ENCODE measurements around the gene CCDC87. TPM values are rescaled to one million over a fixed set of nuclear protein-coding genes. Genes with fewer than 3 reads are reported as not detected.

The CCDC87 gene
- total and polyA plus RNA-seq, 2 experiments from 2014 or later: 0.53 TPM; not detected in 1

GRCh38 chr11:66636411-66636810, 43.5 kb upstream of the CCDC87 start:
- H3K36me3 ChIP-seq (replicated peaks; ENCODE audit: insufficient read depth, low read depth): no peaks in the 10 kb centered on the region
- no peaks in the 10 kb centered on the region for H3K27me3 ChIP-seq
- H3K79me2 ChIP-seq: peaks cover 91% of the 10 kb centered on the region
- no peak for DNase-seq (ENCODE audit: low spot score)
- H3K4me3 ChIP-seq: no peak overlapping the region
- peaks cover 50% of the 10 kb centered on the region for H4K20me1 ChIP-seq (ENCODE audit: insufficient read depth, poor library complexity, severe bottlenecking)
- no peak overlapping the region for H2AFZ ChIP-seq
- peaks cover 22% of the 10 kb centered on the region for H3K4me1 ChIP-seq (ENCODE audit: insufficient read depth)
- no peak overlapping the region for H3K27ac ChIP-seq
- WGBS (ENCODE audit: low lambda C conversion rate, missing lambda C conversion rate): 90% methylated on average over 3 of the region's 3 CpGs
- H3K9me2 ChIP-seq (replicated peaks; ENCODE audit: insufficient read depth): no peaks in the 10 kb centered on the region
- H3K4me2 ChIP-seq: no peak overlapping the region
- no peak for TF ChIP-seq CTCF (IDR thresholded peaks at IDR 0.05; ENCODE audit: poor library complexity)
- no peak for TF ChIP-seq EZH2 (IDR thresholded peaks at IDR 0.05; ENCODE audit: borderline replicate concordance)
- no peak for TF ChIP-seq EZH2phosphoT487 (IDR thresholded peaks at IDR 0.05; ENCODE audit: low read depth, severe bottlenecking, unreplicated experiment)
- H3K9me3 ChIP-seq (ENCODE audit: low read depth): no peaks in the 10 kb centered on the region

DNA sequence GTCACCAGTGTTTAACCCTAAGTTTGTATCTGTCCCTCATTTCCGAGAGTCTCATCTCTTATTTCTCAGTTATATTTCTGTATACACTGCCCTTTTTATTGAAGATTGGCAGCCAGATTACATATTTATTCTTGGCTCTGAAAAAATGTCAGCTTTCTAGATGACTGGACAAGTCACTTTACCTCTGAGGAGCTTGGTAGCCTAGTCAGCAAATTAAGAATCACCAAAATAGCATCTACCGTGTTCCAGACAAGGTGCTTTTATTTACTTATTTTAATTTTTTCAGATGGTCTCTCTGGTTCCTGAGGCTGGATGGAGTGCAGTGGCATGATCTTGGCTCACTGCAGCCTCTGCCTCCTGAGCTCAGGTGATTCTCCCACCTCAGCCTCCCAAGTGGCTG, 40.1 kb upstream of the CCDC87 start:
- peaks cover 8% of the 10 kb centered on the region for H3K4me1 ChIP-seq (ENCODE audit: insufficient read depth)
- no peaks in the 10 kb centered on the region for H3K9me3 ChIP-seq (ENCODE audit: low read depth)
- 95% methylated on average over 2 of the region's 2 CpGs for WGBS (ENCODE audit: low lambda C conversion rate, missing lambda C conversion rate)
- DNase-seq (ENCODE audit: low spot score): no peak
- no peak for TF ChIP-seq EZH2 (IDR thresholded peaks at IDR 0.05; ENCODE audit: borderline replicate concordance)
- TF ChIP-seq CTCF (IDR thresholded peaks at IDR 0.05; ENCODE audit: poor library complexity): no peak
- H3K36me3 ChIP-seq (replicated peaks; ENCODE audit: insufficient read depth, low read depth): no peaks in the 10 kb centered on the region
- no peaks in the 10 kb centered on the region for H3K9me2 ChIP-seq (replicated peaks; ENCODE audit: insufficient read depth)
- H3K4me2 ChIP-seq: no peak overlapping the region
- H4K20me1 ChIP-seq (ENCODE audit: insufficient read depth, poor library complexity, severe bottlenecking): peaks cover 58% of the 10 kb centered on the region
- H2AFZ ChIP-seq: no peak overlapping the region
- no peaks in the 10 kb centered on the region for H3K27me3 ChIP-seq
- no peak overlapping the region for H3K27ac ChIP-seq
- peaks cover 100% of the 10 kb centered on the region for H3K79me2 ChIP-seq
- no peak overlapping the region for H3K4me3 ChIP-seq

GRCh38 chr11:66631883-66632282, 39.0 kb upstream of the CCDC87 start:
- Histone ChIP-seq H3K9me2 (replicated peaks; ENCODE audit: insufficient read depth) (no peaks in the 10 kb centered on the region), H2AFZ (no peak overlapping the region), H3K79me2 (peaks cover 100% of the 10 kb centered on the region), H3K4me2 (no peak overlapping the region), H4K20me1 (ENCODE audit: insufficient read depth, poor library complexity, severe bottlenecking) (peaks cover 69% of the 10 kb centered on the region), H3K27me3 (no peaks in the 10 kb centered on the region), H3K36me3 (replicated peaks; ENCODE audit: insufficient read depth, low read depth) (no peaks in the 10 kb centered on the region), H3K27ac (no peak overlapping the region), H3K4me1 (ENCODE audit: insufficient read depth) (no peaks in the 10 kb centered on the region), H3K9me3 (ENCODE audit: low read depth) (no peaks in the 10 kb centered on the region), H3K4me3 (no peak overlapping the region)
- TF ChIP-seq EZH2 (IDR thresholded peaks at IDR 0.05; ENCODE audit: borderline replicate concordance) (no peak), EZH2phosphoT487 (IDR thresholded peaks at IDR 0.05; ENCODE audit: low read depth, severe bottlenecking, unreplicated experiment) (no peak), CTCF (IDR thresholded peaks at IDR 0.05; ENCODE audit: poor library complexity) (no peak)
- 92% methylated on average over 6 of the region's 6 CpGs for WGBS (ENCODE audit: low lambda C conversion rate, missing lambda C conversion rate)
- no peak for DNase-seq (ENCODE audit: low spot score)

DNA sequence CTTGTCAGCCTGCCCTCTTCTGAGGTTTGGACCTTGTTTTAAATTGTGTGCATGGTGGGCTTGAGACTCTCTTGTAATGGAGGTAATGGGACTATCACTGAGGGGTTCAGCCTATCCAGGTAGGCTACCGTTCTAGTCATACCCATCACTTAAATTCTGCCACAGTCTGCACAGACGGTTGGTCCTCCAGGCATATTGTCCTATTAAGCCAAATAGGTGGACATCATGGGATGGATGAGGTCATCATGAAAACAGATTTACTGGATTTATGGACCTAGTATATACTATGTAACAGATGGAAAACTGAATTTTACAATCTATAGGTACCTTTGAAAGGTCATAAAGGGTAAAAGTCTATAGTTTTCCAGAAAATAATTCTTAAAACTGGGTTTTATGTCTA, 36.5 kb upstream of the CCDC87 start:
- H3K79me2 ChIP-seq: peaks cover 100% of the 10 kb centered on the region
- H3K27ac ChIP-seq: no peak overlapping the region
- no peaks in the 10 kb centered on the region for H3K27me3 ChIP-seq
- H3K36me3 ChIP-seq (replicated peaks; ENCODE audit: insufficient read depth, low read depth): no peaks in the 10 kb centered on the region
- no peak overlapping the region for H3K4me2 ChIP-seq
- no peaks in the 10 kb centered on the region for H3K9me3 ChIP-seq (ENCODE audit: low read depth)
- no peak for DNase-seq (ENCODE audit: low spot score)
- peaks cover 91% of the 10 kb centered on the region for H4K20me1 ChIP-seq (ENCODE audit: insufficient read depth, poor library complexity, severe bottlenecking)
- H3K4me1 ChIP-seq (ENCODE audit: insufficient read depth): no peaks in the 10 kb centered on the region
- H3K9me2 ChIP-seq (replicated peaks; ENCODE audit: insufficient read depth): no peaks in the 10 kb centered on the region
- no peak overlapping the region for H3K4me3 ChIP-seq
- 90% methylated on average over 2 of the region's 2 CpGs for WGBS (ENCODE audit: low lambda C conversion rate, missing lambda C conversion rate)
- no peak for TF ChIP-seq EZH2phosphoT487 (IDR thresholded peaks at IDR 0.05; ENCODE audit: low read depth, severe bottlenecking, unreplicated experiment)
- TF ChIP-seq CTCF (IDR thresholded peaks at IDR 0.05; ENCODE audit: poor library complexity): no peak
- TF ChIP-seq EZH2 (IDR thresholded peaks at IDR 0.05; ENCODE audit: borderline replicate concordance): no peak
- no peak overlapping the region for H2AFZ ChIP-seq

All from hepatocyte (in vitro differentiated cells).